Mucosa of stomach (tissue), 1 donor: Measurements from ENCODE around the gene PLA2R1.
"Not testable (repeated sequence)": the region's sequence is repeated elsewhere in the genome, so short reads cannot be mapped to it uniquely, and the experiment has no call there.

ENCODE experiments used
- H3K27me3 ChIP-seq: one replicate; pipeline ENCODE4 v1.7.0; 2013; ENCODE audit warnings: mild to moderate bottlenecking, low read length; ENCODE audit not compliant: control insufficient read depth, insufficient read depth
- H3K36me3 ChIP-seq: one replicate; pipeline ENCODE4 v1.7.0; 2013; ENCODE audit warnings: low read length; ENCODE audit not compliant: control insufficient read depth, insufficient read depth
- H3K4me1 ChIP-seq: one replicate; pipeline ENCODE4 v1.7.0; 2013; ENCODE audit warnings: mild to moderate bottlenecking, low read length; ENCODE audit not compliant: control insufficient read depth, insufficient read depth
- H3K4me3 ChIP-seq: one replicate; pipeline ENCODE4 v1.7.0; 2013; ENCODE audit warnings: low read length
- H3K9ac ChIP-seq: one replicate; pipeline ENCODE4 v1.7.0; 2013; ENCODE audit warnings: mild to moderate bottlenecking, low read length, moderate library complexity
- H3K9me3 ChIP-seq: one replicate; pipeline ENCODE4 v1.7.0; 2013; ENCODE audit warnings: mild to moderate bottlenecking, low read length, moderate library complexity; ENCODE audit not compliant: control insufficient read depth
- donor health status: Pancreatic carcinoma.

Gene PLA2R1

GRCh38 chr2:159963700-159964099 lies 98.7 kb downstream of the PLA2R1 start:
- no peaks in the 10 kb centered on the region for H3K9me3 ChIP-seq
- H3K4me1 ChIP-seq: no peaks in the 10 kb centered on the region
- H3K9ac ChIP-seq: no peak overlapping the region
- H3K4me3 ChIP-seq: no peak overlapping the region
- no peaks in the 10 kb centered on the region for H3K36me3 ChIP-seq
- H3K27me3 ChIP-seq: no peaks in the 10 kb centered on the region

GRCh38 chr2:159962513-159962912 lies 99.9 kb downstream of the PLA2R1 start:
- not testable (repeated sequence) for H3K36me3 ChIP-seq, H3K9me3 ChIP-seq, H3K27me3 ChIP-seq, H3K4me3 ChIP-seq, H3K9ac ChIP-seq, H3K4me1 ChIP-seq

GRCh38 chr2:159961451-159961850 lies 101.0 kb downstream of the PLA2R1 start:
- no peak overlapping the region for H3K9ac ChIP-seq
- H3K36me3 ChIP-seq: no peaks in the 10 kb centered on the region
- no peaks in the 10 kb centered on the region for H3K9me3 ChIP-seq
- H3K27me3 ChIP-seq: no peaks in the 10 kb centered on the region
- no peaks in the 10 kb centered on the region for H3K4me1 ChIP-seq
- H3K4me3 ChIP-seq: no peak overlapping the region

GRCh38 chr2:159961037-159961436 lies 101.4 kb downstream of the PLA2R1 start:
- no peaks in the 10 kb centered on the region for H3K4me1 ChIP-seq
- H3K36me3 ChIP-seq: no peaks in the 10 kb centered on the region
- H3K4me3 ChIP-seq: no peak overlapping the region
- H3K27me3 ChIP-seq: no peaks in the 10 kb centered on the region
- H3K9ac ChIP-seq: no peak overlapping the region
- no peaks in the 10 kb centered on the region for H3K9me3 ChIP-seq

DNA sequence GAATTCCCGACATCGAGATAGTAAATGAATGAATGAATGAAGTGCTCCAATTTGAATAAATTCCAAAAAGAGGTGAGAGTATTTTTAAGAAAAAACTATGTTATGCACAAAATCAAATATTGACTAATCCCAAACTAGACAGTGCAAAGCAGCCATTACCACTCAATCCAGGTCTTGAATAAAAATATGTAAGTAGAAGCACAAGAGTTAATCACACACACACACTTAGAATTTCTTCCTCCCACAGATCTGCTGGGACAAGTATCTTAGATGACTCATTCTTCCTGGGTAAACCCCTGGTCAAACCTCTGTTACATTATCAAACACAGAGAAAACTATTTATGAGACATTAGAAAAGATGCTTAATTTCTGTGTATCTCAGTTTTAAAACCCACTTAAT lies 102.0 kb downstream of the PLA2R1 start:
- H3K9me3 ChIP-seq: no peaks in the 10 kb centered on the region
- H3K27me3 ChIP-seq: no peaks in the 10 kb centered on the region
- no peak overlapping the region for H3K4me3 ChIP-seq
- no peaks in the 10 kb centered on the region for H3K36me3 ChIP-seq
- H3K9ac ChIP-seq: no peak overlapping the region
- H3K4me1 ChIP-seq: no peaks in the 10 kb centered on the region

DNA sequence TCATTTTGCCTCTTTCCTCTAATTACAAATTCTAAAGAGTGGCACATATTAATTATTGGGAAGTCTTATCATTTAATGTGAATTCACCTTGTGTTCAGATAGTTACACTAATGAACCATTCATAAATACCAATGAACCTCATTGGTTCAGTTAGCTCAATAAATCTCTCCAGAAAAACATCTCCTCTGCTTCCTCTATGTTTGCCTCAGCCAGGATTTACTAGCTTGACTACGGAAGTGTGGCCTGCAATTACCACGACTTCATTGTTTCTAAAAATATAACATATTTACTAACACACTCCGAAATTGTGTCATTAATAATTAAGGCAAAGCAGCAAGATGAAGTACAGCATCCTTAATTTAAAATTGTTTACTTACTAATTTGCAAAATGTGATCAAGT lies 103.3 kb downstream of the PLA2R1 start:
- H3K36me3 ChIP-seq: no peaks in the 10 kb centered on the region
- H3K4me3 ChIP-seq: no peak overlapping the region
- no peaks in the 10 kb centered on the region for H3K9me3 ChIP-seq
- H3K9ac ChIP-seq: no peak overlapping the region
- H3K4me1 ChIP-seq: no peaks in the 10 kb centered on the region
- no peaks in the 10 kb centered on the region for H3K27me3 ChIP-seq

GRCh38 chr2:159953136-159953823 lies 109.1 kb downstream of the PLA2R1 start:
- Histone ChIP-seq H3K4me1 (no peaks in the 10 kb centered on the region), H3K27me3 (no peaks in the 10 kb centered on the region), H3K4me3 (no peak overlapping the region), H3K36me3 (no peaks in the 10 kb centered on the region), H3K9me3 (no peaks in the 10 kb centered on the region), H3K9ac (no peak overlapping the region)

GRCh38 chr2:159946326-159946999 lies 116.0 kb downstream of the PLA2R1 start:
- Histone ChIP-seq H3K4me3 (no peak overlapping the region), H3K9me3 (no peaks in the 10 kb centered on the region), H3K36me3 (no peaks in the 10 kb centered on the region), H3K4me1 (no peaks in the 10 kb centered on the region), H3K27me3 (no peaks in the 10 kb centered on the region), H3K9ac (no peak overlapping the region)

GRCh38 chr2:159944874-159945273 lies 117.5 kb downstream of the PLA2R1 start:
- no peak overlapping the region for H3K9ac ChIP-seq
- H3K36me3 ChIP-seq: no peaks in the 10 kb centered on the region
- no peaks in the 10 kb centered on the region for H3K4me1 ChIP-seq
- H3K9me3 ChIP-seq: no peaks in the 10 kb centered on the region
- H3K4me3 ChIP-seq: no peak overlapping the region
- no peaks in the 10 kb centered on the region for H3K27me3 ChIP-seq

- H3K4me3 ChIP-seq: no peak overlapping the region
- H3K36me3 ChIP-seq: no peaks in the 10 kb centered on the region
- no peaks in the 10 kb centered on the region for H3K9me3 ChIP-seq
- no peak overlapping the region for H3K9ac ChIP-seq
- H3K4me1 ChIP-seq: no peaks in the 10 kb centered on the region
- no peaks in the 10 kb centered on the region for H3K27me3 ChIP-seq
Measured at GRCh38 chr2:159942146-159942545, 120.3 kb downstream of the PLA2R1 start.

DNA sequence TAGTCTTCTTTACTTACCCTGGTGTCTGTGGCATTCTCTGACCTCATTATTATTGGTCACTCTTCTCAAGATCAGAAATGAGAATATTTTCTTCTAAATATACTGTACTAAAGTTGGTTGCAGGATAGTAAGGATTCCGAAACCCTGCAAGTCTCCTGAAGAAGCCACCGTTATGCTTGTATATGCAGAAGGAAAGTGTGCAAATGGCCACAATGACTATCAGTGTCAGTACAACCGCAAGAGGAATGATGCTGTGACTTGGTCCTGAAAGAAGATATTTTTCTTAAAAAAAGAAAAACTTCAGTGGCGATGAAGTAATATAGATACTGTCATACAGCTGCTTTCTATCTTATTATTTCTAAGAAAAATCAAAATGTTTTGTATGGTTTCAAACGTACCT lies 120.7 kb downstream of the PLA2R1 start:
- Histone ChIP-seq H3K36me3 (no peaks in the 10 kb centered on the region), H3K4me1 (no peaks in the 10 kb centered on the region), H3K4me3 (no peak overlapping the region), H3K9me3 (no peaks in the 10 kb centered on the region), H3K9ac (no peak overlapping the region), H3K27me3 (no peaks in the 10 kb centered on the region)

DNA sequence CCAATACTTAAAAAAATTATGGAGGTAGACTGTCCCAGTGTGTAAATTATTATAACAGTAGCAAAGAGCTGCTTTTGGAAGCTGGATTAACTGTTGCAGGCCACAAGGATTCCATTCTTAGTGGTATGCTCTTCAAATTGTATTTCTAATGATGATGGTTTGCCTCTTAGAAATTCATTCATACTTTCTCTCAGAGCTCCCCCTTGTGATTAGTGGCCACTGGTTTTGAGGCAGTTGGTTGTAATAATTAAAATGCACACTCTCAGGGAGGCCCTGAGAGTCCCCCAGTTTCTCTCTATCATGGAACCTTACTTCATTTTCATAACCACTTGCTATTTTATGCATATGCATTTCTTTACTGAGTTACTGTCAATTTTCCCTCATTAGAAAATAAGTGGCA lies 122.5 kb downstream of the PLA2R1 start:
- H3K36me3 ChIP-seq: no peaks in the 10 kb centered on the region
- H3K9me3 ChIP-seq: no peaks in the 10 kb centered on the region
- no peaks in the 10 kb centered on the region for H3K4me1 ChIP-seq
- no peak overlapping the region for H3K9ac ChIP-seq
- no peak overlapping the region for H3K4me3 ChIP-seq
- H3K27me3 ChIP-seq: no peaks in the 10 kb centered on the region
